NCI-H345 (cell line): ENCODE measurements around the gene DBN1.
A peak's percentile ranks its signal among the peaks of the same experiment; 100 is the strongest.
"Not testable (repeated sequence)": the region's sequence is repeated elsewhere in the genome, so short reads cannot be mapped to it uniquely, and the experiment has no call there.

ENCODE experiments used
- DNase-seq: peaks from one replicate; lab custom pipeline; 2025; lab: John Stamatoyannopoulos, UW

DBN1 gene

DNA sequence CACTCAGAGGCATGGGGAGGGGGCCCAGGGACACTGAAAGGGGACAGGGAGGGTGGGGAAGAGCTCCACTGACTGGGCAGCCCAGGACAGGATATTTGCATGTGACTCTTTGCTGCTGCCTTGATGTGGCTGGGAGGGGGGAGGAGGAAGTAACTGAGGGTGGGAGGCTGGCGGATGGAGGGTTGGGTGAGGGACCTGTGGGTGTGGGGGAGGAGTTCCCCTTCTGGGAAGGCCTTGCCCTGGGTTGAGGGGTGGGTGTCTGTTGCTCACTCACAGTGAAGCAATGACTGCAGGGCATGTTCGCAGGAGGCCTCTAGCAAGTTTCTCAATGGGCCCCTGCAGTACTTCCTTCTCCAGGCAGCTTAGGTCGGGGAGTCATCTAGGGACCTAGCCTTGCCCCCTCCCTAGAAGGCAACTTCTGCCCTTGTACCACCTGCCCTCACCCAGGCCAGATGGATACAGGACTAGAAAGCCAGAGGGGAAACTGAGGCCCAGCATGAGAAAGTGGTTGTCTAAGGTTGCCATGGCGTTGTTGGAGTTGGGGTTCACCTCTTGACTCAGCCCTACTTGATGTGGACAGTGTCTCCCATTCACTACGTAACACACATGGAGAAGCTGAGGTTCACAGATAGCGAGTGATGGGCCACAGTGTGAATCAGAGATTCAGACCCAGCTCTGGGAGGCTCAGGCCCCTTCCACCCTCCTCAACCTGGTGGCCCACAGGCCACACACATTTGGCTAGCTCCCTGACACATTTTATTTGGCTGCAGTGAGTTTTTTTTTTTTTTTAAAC, 44.0 kb downstream of the DBN1 start:
- no peak for DNase-seq

- no peak for DNase-seq
These were observed 44.7 kb downstream of the DBN1 start for GRCh38 chr5:177428574-177429217.

- DNase-seq, result no peak
These were observed 45.4 kb downstream of the DBN1 start for GRCh38 chr5:177427919-177428573.

DNA sequence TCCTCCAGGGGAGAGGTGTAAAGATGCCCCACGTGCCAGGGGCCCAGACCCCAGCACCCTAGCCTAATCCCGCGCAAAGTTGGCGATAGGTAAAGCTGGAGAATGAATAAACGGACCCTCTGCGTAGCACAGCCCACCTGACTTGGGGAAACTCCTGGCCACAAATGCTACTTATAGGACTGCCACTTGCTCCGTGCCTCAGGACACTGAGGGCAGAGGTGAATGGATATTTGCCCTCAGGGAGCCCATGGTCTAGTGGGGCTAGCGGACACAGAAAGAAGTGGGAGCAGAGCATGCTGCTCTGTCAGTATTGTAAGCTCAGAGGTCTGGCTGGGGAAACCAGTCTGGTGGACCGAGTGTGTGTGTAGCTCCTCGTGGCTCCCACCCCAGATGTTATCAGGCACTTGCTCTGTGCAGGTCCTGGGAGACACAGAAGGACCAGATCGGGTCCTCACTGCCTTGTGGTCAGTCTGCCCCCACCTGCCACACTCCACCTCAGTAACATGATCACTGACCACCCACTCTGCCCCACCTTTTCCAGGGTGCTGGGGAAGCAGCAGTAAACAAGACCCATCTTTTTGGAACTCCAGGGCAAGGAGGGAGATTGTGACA, 46.1 kb downstream of the DBN1 start:
- DNase-seq, result no peak

DNA sequence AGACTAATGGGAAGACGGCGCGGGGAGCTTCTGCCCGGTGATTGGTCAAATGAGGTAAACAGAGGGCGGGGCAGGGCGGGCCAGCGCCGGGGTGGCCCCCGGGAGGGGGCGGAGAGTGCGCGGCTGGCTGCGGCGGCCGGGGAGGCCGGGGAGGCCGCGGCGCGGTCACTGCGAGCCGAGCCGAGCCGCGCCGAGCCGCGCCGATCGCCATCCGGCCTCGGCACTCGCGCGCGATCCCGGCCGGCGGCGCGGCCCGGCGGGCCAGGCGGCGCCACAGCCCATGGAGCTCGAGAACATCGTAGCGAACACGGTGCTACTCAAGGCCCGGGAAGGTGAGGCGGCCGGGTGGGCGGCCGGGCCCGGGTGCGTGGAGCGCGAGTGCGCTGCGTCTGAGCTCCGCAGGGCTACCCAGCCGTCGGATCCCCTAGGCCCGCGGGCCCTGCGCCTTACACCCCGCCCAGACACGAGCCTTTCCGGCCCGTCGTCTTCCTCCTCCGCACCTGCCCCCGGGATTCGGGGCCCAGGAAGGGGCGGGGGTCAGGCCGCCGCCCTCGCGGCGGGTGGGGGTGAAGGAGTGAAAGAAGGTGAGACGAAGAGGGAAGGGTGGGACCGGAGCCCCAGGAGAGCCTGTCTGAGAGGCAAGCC, 46.7 kb downstream of the DBN1 start, which contains the start of gene GRK6:
TSS of gene GRK6 (plus strand) at position 111 of the 645 bp plus-strand sequence. CDS start at position 281, 170 bp downstream.
- peak; percentile 54 for DNase-seq

DNA sequence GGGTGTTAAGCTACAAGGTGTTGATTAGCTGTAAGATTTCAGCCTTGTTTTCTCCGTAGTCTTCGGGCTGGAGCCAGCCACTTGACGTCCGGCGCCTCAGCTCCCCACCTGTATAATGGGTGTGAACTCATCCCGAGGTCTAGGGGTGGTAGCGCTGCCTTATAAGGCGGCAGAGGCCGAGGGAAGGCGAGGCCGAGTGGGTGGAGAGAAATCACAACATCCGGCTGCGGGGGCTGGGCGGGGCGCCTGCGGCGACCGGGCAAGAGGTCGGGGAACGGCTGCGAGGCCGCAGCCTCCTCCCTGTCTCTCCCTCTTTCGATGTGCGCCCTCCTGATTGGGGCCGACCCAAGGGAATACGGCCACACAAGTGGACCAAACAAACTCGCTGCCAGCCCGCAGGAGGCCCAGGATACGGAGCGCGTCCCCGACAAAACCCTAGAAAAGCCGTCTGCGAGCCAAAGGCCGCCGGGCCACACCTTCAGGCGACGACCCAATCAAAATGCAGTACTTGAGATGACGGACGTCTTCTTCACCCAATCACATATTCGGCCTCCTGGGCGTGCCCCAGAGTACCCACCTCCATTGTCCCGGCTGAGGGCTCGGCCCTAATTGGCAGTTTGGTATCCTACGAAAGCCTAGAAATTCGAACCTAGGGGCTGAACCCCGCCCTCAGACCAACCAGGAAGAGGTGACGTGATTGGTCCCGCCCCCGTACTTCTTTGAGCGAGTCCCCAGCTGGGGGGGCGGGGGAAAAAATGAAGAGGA, 47.5 kb downstream of the DBN1 start:
- DNase-seq, result peak; percentile 100

- no peak for DNase-seq
These were observed 48.1 kb downstream of the DBN1 start for GRCh38 chr5:177425196-177425800.

DNA sequence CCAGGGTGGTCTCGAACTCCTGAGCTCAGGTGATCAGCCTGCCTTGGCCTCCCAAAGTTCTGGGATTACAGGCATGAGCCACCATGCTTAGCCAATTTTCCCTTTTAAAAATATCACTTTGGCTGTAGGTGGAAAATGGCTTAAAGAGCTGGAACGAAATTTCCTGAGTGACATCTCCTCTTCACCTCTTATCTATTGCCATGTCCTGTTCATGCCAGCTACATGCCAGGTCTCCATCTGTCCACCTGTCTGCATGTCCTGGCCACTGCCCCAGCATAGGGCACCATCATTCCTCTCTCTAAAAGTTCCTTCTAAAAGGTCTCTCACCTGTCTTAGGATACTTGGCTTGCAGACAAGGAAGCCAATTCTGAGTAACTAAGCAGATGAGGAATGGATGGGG, 49.8 kb downstream of the DBN1 start:
- no peak for DNase-seq

- DNase-seq, result no peak
These were observed 52.2 kb downstream of the DBN1 start for GRCh38 chr5:177421062-177421798.

- DNase-seq, result not testable (repeated sequence)
These were observed 53.0 kb downstream of the DBN1 start for GRCh38 chr5:177420472-177420871.

DNA sequence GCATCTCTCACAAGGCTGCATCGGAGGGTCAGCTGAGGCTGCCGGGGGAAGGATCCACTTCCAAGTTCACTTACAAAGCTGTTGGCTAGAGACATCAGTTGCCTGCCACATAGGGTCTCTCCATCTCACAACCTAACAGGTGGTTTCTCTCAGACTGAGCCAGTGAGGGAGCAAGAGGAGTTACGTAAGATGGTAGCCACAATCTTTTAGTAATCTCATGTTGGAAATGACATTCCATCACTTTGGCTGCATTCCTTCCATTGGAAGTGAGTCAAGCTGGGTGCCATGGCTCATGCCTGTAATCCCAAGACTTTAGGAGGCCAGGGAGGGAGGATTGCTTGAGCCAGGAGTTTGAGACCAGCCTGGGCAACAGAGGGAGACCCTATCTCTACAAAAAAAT, 54.4 kb downstream of the DBN1 start:
- no peak for DNase-seq

GRCh38 chr5:177417081-177417480, 56.4 kb downstream of the DBN1 start:
- DNase-seq, result not testable (repeated sequence)

DNA sequence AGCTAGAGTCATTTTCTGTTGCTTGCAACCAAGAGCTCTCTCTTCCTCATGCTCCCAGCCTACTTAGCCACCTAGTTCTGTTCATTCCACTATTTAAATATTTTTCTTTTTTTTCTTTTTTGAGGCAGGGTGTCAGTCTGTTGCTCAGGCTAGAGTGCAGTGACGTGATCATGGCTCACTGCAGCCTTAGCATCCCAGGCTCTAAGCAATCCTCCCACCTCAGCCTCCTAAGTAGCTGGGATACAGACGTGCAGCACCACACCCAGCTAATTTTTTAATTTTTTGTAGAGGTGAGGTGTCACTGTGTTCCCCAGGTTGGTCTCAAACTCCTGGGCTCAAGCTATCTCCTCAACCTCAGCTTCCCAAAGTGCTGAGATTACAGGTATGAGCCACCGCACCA, 59.0 kb downstream of the DBN1 start:
- no peak for DNase-seq

GRCh38 chr5:177412603-177413233, 60.7 kb downstream of the DBN1 start:
- no peak for DNase-seq

- DNase-seq, result no peak
These were observed 62.9 kb downstream of the DBN1 start for GRCh38 chr5:177410575-177410974.

DNA sequence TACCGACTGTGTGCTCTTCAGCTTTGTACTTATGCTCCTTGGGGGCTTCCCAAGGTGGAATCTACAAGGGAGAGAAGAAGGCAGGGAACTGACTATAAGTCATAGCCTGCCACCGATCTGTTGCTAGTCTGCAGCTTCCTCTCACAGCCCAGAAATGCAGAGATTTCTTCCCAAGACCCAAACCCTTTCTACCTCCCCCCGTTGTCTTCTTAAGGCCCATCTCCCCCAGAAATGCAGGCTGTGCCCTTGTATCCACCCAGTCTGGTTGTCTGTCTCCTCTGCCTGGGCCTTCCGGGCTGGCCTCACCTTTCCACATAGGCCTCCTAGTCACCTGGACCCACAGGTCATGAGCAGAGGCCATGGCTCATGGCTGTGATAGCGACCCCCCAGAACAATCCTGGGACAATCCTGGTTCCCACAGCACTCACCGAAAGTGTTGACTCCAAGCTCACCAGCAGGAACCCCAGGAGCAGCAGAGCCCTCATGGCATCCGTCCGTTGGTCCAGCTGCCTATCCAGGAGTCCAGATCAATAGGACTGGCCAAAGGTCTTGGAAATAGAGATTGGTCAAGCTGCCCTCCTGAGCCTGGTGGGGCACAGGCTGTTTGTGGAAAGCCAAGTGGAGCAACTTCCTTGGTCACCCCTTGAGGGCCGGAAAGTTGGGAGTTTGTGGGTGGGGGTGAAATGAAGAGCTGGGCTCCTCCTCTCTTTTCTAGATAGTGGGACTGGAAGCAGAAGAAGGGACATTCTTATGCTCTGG, 64.2 kb downstream of the DBN1 start, which contains the start of gene F12:
TSS of gene F12 (minus strand) at position 522 of the 759 bp plus-strand sequence. CDS start at position 485, 37 bp downstream.
- no peak for DNase-seq
